ENCODE data around the gene ANKS6.

Gene ANKS6

GRCh38 chr9:98732091-98732490, 64.3 kb downstream of the ANKS6 start:
- no peak for DNase-seq

GRCh38 chr9:98730871-98731270, 65.5 kb downstream of the ANKS6 start:
- no peak for DNase-seq

GRCh38 chr9:98728500-98728899, 67.9 kb downstream of the ANKS6 start:
- no peak for DNase-seq

DNA sequence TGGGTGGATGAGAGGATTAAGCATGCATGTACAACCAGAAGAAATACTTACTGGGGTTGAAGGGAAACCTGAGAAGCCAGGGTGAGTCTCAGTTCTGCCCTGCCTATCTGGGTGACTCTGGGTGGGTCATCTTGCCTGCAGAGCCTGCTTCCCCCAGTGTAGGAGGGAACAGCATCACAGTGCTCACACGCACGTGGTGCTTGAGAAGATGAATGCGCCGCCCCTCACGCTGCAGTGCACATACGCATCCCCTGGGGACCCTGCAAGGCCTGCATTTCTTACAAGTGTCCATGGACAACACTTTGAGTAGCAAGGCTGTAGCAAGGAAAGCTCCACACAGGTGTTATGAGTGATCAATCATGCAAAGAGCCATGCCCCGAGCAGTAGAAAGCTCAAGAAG, 68.9 kb downstream of the ANKS6 start:
- DNase-seq = no peak

DNA sequence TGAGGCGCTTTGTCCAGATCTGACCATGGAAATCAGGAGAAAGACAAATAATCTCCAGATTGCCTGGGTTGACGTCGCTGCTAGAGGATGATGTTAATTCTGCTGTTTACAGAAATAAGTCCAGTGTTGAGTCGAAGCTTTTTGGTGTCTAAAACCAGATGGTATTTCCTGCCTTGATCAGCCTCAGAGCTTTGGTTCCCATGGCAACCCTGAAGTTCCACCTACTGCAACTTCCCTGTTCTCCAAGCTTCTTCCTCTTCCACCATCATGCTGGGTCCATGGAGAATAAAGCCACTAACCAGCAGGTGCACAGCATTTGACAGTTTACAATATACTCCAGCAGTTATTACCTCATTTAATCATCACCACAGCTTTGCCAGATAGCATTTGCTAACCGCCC, 69.6 kb downstream of the ANKS6 start:
- DNase-seq = peak in 3 of 14 donors; percentile 5 to 17 (median 8)

- no peak for DNase-seq
Measured at GRCh38 chr9:98724810-98725530, 71.4 kb downstream of the ANKS6 start.

- DNase-seq = no peak
Measured at GRCh38 chr9:98721643-98722042, 74.7 kb downstream of the ANKS6 start.

GRCh38 chr9:98720402-98720801, 76.0 kb downstream of the ANKS6 start:
- DNase-seq = no peak

DNA sequence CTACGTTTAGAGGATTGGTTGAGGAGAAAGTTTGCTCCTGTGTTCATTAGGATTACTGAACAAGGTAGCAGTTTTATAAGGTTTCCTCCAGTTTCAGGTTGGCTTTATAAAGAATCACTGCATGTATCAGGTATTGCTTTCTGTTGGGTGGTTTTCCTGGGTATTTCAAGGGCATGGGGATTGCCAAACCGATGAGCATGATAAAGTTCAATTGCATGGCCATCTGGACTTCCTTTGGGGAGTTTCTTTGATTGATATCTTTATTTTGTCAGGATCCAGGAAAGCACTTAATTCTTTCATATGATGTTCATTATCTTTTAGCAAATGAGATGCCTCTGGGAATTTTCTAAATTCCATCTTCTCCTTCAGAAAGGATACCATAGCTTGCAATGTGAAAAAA, 77.3 kb downstream of the ANKS6 start:
- DNase-seq = no peak

- no peak for DNase-seq
Measured at GRCh38 chr9:98714833-98715232, 81.5 kb downstream of the ANKS6 start.

GRCh38 chr9:98712987-98713386, 83.4 kb downstream of the ANKS6 start:
- DNase-seq = no peak

- no peak for DNase-seq
Measured at GRCh38 chr9:98709968-98710965, 86.1 kb downstream of the ANKS6 start.

DNA sequence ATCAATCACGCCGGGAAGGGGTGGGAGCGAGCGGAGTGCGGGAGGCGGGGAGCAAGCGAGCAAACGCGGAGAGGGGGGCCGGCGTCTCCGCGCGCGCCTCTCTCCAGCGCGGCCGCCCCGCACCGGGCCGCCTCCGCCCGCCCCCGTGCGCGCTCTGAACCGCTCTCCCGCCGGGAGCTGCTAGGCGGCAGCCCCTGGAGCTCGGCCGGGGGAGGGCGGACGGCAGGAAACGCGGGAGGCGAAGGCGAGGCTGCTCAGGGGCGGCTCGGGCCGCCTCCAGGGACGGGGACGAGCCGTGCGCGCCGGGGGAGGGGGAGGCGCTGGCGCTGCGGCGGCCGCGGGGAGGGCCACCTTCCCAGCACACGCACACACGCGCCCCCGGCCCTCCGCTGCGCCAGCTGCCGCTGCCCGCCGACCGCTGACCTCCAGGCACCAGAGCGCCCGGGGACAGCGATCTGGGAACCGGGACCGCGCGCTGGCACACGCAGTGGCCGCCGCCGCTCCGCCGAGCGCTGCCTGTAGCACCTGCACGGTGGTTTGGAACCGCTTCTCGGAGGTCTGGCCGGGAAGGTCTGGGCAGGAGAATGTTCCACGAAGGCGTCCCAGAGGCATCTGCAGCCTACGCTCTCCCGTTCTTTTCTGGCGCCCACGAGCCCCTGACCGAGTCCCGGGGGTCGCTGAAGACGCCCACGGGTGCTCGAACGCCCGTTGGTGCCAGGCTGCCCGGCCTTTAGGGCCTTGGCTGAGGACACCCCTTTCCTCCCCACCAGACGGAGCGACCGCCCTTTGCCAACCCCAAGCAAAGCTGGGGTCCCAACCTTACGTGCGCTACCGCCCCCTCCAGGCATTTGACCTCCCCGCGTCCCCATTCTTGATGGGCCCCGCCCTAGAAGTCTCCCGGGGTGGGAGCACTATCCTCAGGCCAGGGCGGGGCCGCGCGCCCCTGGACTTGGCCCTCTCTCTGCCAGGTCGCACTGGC, 87.1 kb downstream of the ANKS6 start, which contains the start of gene GABBR2:
Gene GABBR2 (minus strand): TSS at position 3 of the 979 bp plus-strand sequence. CDS start 198 bp downstream, outside the sequence.
- peak in 1 of 14 donors; percentile 47 for DNase-seq

DNA sequence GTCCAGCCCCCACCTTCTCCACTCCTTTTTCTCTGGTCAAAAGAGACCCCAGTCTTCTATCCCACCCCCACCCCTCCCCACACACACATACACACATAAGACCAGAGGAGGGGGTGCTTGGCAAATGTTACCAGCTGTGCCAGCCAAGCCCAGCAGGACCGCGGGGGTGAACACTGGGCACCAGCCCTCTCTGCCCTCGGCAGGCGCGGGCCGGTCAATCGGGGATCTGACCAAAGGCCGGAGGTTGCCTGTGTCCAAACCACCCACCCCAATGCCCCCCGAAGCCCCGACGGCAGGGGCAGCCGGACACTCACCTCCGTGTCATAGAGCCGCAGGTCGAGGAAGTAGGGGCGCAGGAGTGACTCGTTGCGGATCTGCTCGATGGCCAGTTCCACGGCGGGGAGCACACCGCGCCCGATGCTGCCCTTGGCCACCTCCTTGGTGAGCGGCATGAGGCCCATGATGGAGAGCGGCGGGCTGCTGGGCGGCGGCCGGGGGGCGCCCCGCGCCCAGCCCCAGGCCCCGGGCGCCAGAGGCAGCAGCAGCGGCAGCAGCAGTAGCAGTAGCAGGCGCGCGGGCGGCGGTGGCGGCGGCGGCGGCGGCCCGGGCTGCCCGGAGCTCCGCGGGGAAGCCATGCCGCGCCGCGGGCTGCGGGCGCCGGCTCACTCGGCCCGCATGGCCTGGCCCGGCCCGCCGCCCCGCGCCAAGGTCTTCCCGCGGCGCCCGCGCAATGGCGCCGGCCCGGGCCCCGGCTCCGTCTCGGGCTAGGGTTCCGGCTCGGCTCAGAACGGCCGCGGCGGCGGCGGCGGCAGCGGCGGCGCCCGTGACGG, 88.0 kb downstream of the ANKS6 start:
- no peak for DNase-seq

- peak in 5 of 14 donors; percentile 2 to 90 (median 26) for DNase-seq
Measured at GRCh38 chr9:98707166-98708102, 88.9 kb downstream of the ANKS6 start.

- peak in 1 of 14 donors; percentile 90 for DNase-seq
Measured at GRCh38 chr9:98706651-98707165, 89.6 kb downstream of the ANKS6 start.

DNA sequence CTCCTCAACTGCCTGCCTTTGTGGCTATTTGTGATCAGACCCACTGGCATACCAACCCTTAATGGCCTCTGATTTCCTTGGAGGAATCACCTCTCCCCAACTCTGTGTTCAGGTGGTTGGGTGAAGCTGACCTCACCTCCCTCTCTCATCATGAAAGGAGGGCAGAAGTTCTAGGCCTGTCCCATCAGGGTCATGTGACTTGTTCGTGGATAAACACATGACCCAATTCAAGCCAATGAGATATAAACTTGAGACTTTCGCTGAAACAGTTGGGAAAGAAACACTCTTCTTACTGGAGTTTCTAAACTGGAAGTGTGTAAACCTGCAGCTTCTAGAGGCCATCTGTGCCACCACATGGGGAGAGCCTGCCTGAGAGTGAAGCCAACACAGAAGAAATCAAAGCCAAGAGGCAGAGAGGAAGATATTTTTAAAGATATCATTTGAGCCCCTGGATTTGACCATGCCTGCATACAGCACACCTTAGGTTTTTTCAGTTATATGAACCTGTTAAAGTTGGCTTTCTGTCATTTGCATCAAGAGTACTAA, 93.4 kb downstream of the ANKS6 start:
- DNase-seq = peak in 1 of 14 donors; percentile 74

DNA sequence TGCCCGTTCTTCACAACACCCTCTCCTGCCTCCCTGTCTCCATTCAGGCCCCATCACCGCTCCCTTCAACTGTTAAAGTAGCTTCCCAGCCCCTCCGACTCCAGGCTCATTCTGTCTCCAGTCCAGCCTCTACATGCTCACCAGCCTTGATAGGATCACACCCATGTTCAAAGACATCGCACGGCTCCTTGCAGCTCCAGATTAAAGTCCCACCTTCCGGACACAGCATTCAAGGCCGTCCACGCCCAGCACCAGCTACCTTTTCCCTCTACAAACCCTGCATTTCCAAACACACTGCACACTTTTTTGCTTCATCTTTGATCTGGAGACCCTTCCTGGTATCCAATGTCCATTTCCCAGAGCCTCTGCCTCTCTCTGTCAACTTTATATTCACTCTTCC, 94.0 kb downstream of the ANKS6 start:
- no peak for DNase-seq

DNA sequence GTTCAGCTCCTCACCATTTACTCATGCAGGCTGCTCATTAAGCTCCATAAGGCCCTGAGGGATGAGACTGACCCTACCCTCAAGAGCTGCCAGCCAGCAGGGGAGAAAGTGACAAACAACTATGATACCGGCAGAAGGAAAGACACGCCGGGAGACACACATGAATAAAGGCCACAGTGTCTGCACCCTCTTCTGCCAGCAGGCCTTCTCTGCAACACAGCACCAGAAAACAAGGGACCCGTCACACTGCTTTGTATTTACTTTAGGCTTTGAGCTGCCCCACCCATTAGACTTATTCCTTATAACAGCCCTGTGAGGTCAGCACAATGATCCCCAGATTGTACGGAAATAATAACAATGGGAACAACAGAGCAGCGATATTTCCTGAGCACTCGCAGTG, 94.8 kb downstream of the ANKS6 start:
- DNase-seq = no peak
